Posterior cingulate gyrus (tissue), 11 donors: ENCODE data around the gene XPNPEP1.

ENCODE experiments used
- DNase-seq, 10 donors: peaks; one replicate each; pipeline versions ENCODE4 v3.0.0 to v3.0.0-alpha.2; 2020 to 2021; ENCODE audit warnings: mixed read lengths in 3 of 10
- intact Hi-C: fragments of 100-400 bp; cut with DNase I; formaldehyde crosslinking; loops from one replicate; pipeline ENCODE4 v1.15.1; 2023

The XPNPEP1 gene

GRCh38 chr10:109875828-109876821, 47.2 kb downstream of the XPNPEP1 start:
- DNase-seq, result no peak
- intact Hi-C loops, result no loop called here

GRCh38 chr10:109875151-109875568, 48.2 kb downstream of the XPNPEP1 start:
- DNase-seq, result no peak
- intact Hi-C loops, result no loop called here

GRCh38 chr10:109871476-109871875, 51.8 kb downstream of the XPNPEP1 start:
- intact Hi-C loops, result no loop called here
- DNase-seq, result no peak

GRCh38 chr10:109866995-109867635, 56.2 kb downstream of the XPNPEP1 start:
- no peak for DNase-seq

GRCh38 chr10:109866168-109866994, 56.9 kb downstream of the XPNPEP1 start:
- DNase-seq, result peak in 1 of 10 donors; percentile 21
- intact Hi-C loops, result no loop called here

More at GRCh38 chr10:109866995-109867635, 56.2 kb downstream of the XPNPEP1 start:
- intact Hi-C loops, result no loop called here

- intact Hi-C loops, result no loop called here
- no peak for DNase-seq
These were observed 59.5 kb downstream of the XPNPEP1 start for GRCh38 chr10:109863775-109864174.

- DNase-seq, result no peak
- intact Hi-C loops, result no loop called here
These were observed 60.6 kb downstream of the XPNPEP1 start for GRCh38 chr10:109862738-109863137.

GRCh38 chr10:109862041-109862440, 61.3 kb downstream of the XPNPEP1 start:
- DNase-seq, result no peak
- intact Hi-C loops, result no loop called here

GRCh38 chr10:109861081-109861480, 62.2 kb downstream of the XPNPEP1 start:
- intact Hi-C loops, result no loop called here
- no peak for DNase-seq

GRCh38 chr10:109859221-109859620, 64.1 kb downstream of the XPNPEP1 start:
- intact Hi-C loops, result no loop called here
- no peak for DNase-seq

- intact Hi-C loops, result no loop called here
- DNase-seq, result no peak
These were observed 67.6 kb downstream of the XPNPEP1 start for GRCh38 chr10:109855746-109856145.

- DNase-seq, result no peak
- intact Hi-C loops, result no loop called here
These were observed 69.4 kb downstream of the XPNPEP1 start for GRCh38 chr10:109853921-109854320.

- peak; percentile 66 to 97 (median 86) for DNase-seq
- intact Hi-C loops, result no loop called here
These were observed 70.8 kb downstream of the XPNPEP1 start for GRCh38 chr10:109852475-109853037.

GRCh38 chr10:109851616-109852474, 71.5 kb downstream of the XPNPEP1 start:
- no peak for DNase-seq
- intact Hi-C loops, result no loop called here

- intact Hi-C loops, result no loop called here
- no peak for DNase-seq
These were observed 76.5 kb downstream of the XPNPEP1 start for GRCh38 chr10:109846832-109847231.

- intact Hi-C loops, result no loop called here
- DNase-seq, result no peak
These were observed 78.0 kb downstream of the XPNPEP1 start for GRCh38 chr10:109845308-109845707.

- intact Hi-C loops, result no loop called here
- DNase-seq, result peak in 1 of 10 donors; percentile 55
These were observed 84.6 kb downstream of the XPNPEP1 start for GRCh38 chr10:109838592-109839244.

- intact Hi-C loops, result no loop called here
- no peak for DNase-seq
These were observed 85.9 kb downstream of the XPNPEP1 start for GRCh38 chr10:109837384-109837783.

- no peak for DNase-seq
These were observed 88.1 kb downstream of the XPNPEP1 start for GRCh38 chr10:109835257-109835656.

More at GRCh38 chr10:109835257-109835656, 88.1 kb downstream of the XPNPEP1 start:
- intact Hi-C loops, result no loop called here
